ENCODE data around the gene APRT. TPM values are rescaled to one million over a fixed set of nuclear protein-coding genes. Genes with fewer than 3 reads are reported as not detected.
A peak's percentile ranks its signal among the peaks of the same experiment; 100 is the strongest.

The APRT gene
- total and polyA plus RNA-seq, 2 of the 8 experiments (the other 6 are each of a cell fraction or from before 2014, with no cell fraction given): 221 to 267 TPM

DNA sequence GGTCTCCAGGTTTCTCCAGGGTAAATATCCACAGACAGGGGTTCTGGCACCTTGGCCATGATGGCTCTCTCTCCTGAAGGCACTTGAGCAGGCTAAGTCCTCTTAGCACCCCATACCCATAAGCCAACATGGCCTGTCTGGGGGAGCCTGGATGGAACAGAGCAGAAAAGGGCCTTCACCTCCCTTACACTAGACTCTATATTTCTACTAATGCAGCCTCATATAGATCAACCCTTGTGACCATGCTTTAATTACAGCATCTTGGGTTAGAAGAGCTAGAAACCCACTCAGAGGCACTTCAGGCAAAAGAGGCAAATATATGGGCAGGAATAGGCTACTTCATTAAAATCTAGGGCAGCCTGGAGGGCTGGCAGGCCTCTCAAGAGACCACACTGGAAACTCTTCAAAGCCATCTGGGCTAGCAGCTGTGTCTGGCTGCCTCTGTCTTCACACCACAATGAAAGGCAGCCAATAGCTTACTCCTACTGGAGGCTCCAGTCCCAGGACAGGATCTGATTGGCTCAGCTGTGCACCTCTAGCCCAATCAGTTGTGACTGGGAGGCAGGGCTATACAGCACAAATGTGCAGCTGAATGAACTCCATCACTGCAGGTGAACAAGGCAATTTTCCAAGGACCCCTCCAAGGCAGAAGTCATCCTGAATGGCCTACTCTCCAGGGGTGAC is 12.8 kb downstream of the APRT start:
- Histone ChIP-seq H4K5ac (ENCODE audit: insufficient read length, low read depth, low read length) (no peak overlapping the region), H3K27me3 (replicated peaks in 1 of 4; ENCODE audit: control insufficient read depth in 3 of 4, extremely low read depth in 1 of 4, insufficient read depth in 3 of 4, low read length in 3 of 4) (no peaks in the 10 kb centered on the region), H3K4ac (replicated peaks; ENCODE audit: insufficient read length, low read depth, low read length) (no peak overlapping the region), H4K91ac (replicated peaks; ENCODE audit: insufficient read length, low read length) (no peak overlapping the region), H3K18ac (ENCODE audit: extremely low read depth, low read length) (no peak overlapping the region), H3K27ac (ENCODE audit: low read depth, low read length) (no peak overlapping the region), H2AFZ (ENCODE audit: low read length) (no peak overlapping the region), H3K23ac (ENCODE audit: insufficient read length) (no peak overlapping the region), H4K8ac (ENCODE audit: extremely low read depth, insufficient read depth, low read length) (no peak overlapping the region; the same call in 1 of the 2 replicates), H3K14ac (ENCODE audit: insufficient read length) (no peak overlapping the region), H3K9ac (replicated peaks in 1 of 4; ENCODE audit: extremely low read depth in 1 of 4, low read depth in 3 of 4, low read length in 3 of 4) (no peak overlapping the region), H3K56ac (replicated peaks; ENCODE audit: insufficient read length, low read depth, low read length) (no peak overlapping the region), H2BK120ac (replicated peaks; ENCODE audit: low read depth, low read length) (no peak overlapping the region), H3K4me1 (replicated peaks in 1 of 4; ENCODE audit: control insufficient read depth in 3 of 4, insufficient read depth in 4 of 4, low read length in 3 of 4) (no peaks in the 10 kb centered on the region; a peak in 2 of 7 replicates), H3K9me3 (ENCODE audit: insufficient read depth in 2 of 2, low read depth in 1 of 2, low read length in 1 of 2) (no peaks in the 10 kb centered on the region), H2AK5ac (ENCODE audit: low read depth, low read length) (no peak overlapping the region), H4K20me1 (replicated peaks in 1 of 2; ENCODE audit: control insufficient read depth in 1 of 2, insufficient read depth in 2 of 2, low read length in 2 of 2) (peaks cover 0 to 4% of the 10 kb centered on the region in 2 experiments), H3K23me2 (ENCODE audit: low read depth, low read length) (peaks cover 4% of the 10 kb centered on the region; the same call in 1 of the 2 replicates), H3K79me1 (ENCODE audit: low read depth, low read length) (no peaks in the 10 kb centered on the region), H3K36me3 (ENCODE audit: control insufficient read depth in 2 of 4, insufficient read depth in 4 of 4, low read length in 3 of 4) (no peaks in the 10 kb centered on the region), H3K4me3 (ENCODE audit: extremely low read depth in 1 of 4, insufficient read depth in 2 of 4, low read depth in 3 of 4, low read length in 4 of 4) (no peak overlapping the region), H2BK12ac (ENCODE audit: low read depth, low read length) (no peak overlapping the region), H2BK20ac (ENCODE audit: low read length) (no peak overlapping the region), H2BK5ac (ENCODE audit: low read depth, low read length) (no peak overlapping the region), H3K4me2 (ENCODE audit: insufficient read depth in 1 of 2, low read depth in 2 of 2, low read length in 2 of 2) (no peak overlapping the region), H2BK15ac (ENCODE audit: low read length) (no peak overlapping the region), H3K79me2 (ENCODE audit: control insufficient read depth in 1 of 2, insufficient read depth in 2 of 2, low read length in 2 of 2) (no peaks in the 10 kb centered on the region)
- POLR2A ChIA-PET (ENCODE audit: partially characterized antibody): interaction anchor here (0.9 to 5.3 kb wide), 6 partner anchors 9 to 36 kb away, joined by 3 to 66 read pairs (median 8); partner anchors contain the start of genes APRT and PIEZO1
- FAIRE-seq (no peak), DNase-seq (ENCODE audit: low read depth in 1 of 2, low spot score in 2 of 2) (no peak)
- CTCF ChIA-PET (ENCODE audit: partially characterized antibody): interaction anchor here (0.8 to 2.7 kb wide), 14 partner anchors 12 to 417 kb away, joined by 3 to 16 read pairs (median 4); partner anchors contain the start of gene TRAPPC2L
- TF ChIP-seq CBX8 (IDR thresholded peaks at IDR 0.05; ENCODE audit: borderline replicate concordance, low read depth, low read length) (no peak), SP4 (IDR thresholded peaks at IDR 0.05; ENCODE audit: low read length) (no peak), SP1 (IDR thresholded peaks at IDR 0.05; ENCODE audit: low read depth, low read length) (peak; percentile 66), EP300 (IDR thresholded peaks at IDR 0.05; ENCODE audit: borderline replicate concordance in 1 of 2, low read depth in 2 of 2, low read length in 2 of 2) (no peak), CHD2 (IDR thresholded peaks at IDR 0.05; ENCODE audit: low read length) (no peak)
- TF ChIP-seq, protein P1, sequence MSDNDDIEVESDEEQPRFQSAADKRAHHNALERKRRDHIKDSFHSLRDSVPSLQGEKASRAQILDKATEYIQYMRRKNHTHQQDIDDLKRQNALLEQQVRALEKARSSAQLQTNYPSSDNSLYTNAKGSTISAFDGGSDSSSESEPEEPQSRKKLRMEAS (IDR thresholded peaks at IDR 0.05): peak; percentile 58; the same call in 1 of the 2 replicates
- TF ChIP-seq, protein P2, sequence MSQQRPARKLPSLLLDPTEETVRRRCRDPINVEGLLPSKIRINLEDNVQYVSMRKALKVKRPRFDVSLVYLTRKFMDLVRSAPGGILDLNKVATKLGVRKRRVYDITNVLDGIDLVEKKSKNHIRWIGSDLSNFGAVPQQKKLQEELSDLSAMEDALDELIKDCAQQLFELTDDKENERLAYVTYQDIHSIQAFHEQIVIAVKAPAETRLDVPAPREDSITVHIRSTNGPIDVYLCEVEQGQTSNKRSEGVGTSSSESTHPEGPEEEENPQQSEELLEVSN (IDR thresholded peaks at IDR 0.05): peak; percentile 65; the same call in 1 of the 2 replicates

Data from H1 (cell line).